ENCODE measurements around the gene ELOVL7. TPM values are rescaled to one million over a fixed set of nuclear protein-coding genes. Genes with fewer than 3 reads are reported as not detected.

The ELOVL7 gene
- total RNA-seq, 1 experiment from 2014 or later, result 20.0 TPM

GRCh38 chr5:60851626-60852025 is 7.6 kb upstream of the ELOVL7 start:
- ChIA-PET CTCF (no interaction called here), RAD21 (ENCODE audit: low non-redundant PET in 1 of 2, low total read pairs in 2 of 2, uncharacterized antibody in 2 of 2, unreplicated experiment in 2 of 2) (no interaction called here), POLR2A (no interaction called here)
- DNase-seq (ENCODE audit: low read depth, low spot score) (no peak), ATAC-seq (no peak)
- Histone ChIP-seq H4K20me1 (ENCODE audit: insufficient read depth) (no peaks in the 10 kb centered on the region), H2AFZ (ENCODE audit: low read depth, low read length, poor library complexity, severe bottlenecking) (no peak overlapping the region), H3K4me2 (ENCODE audit: low read length) (no peak overlapping the region), H3K36me3 (ENCODE audit: control insufficient read depth in 1 of 2, insufficient read depth in 2 of 2, low read length in 2 of 2) (no peaks in the 10 kb centered on the region), H3K4me1 (ENCODE audit: control insufficient read depth in 1 of 2, insufficient read depth in 2 of 2, low read length in 2 of 2) (no peaks in the 10 kb centered on the region), H3K4me3 (replicated peaks in 1 of 2; ENCODE audit: low read depth in 1 of 2, low read length in 2 of 2) (no peak overlapping the region), H3K27ac (ENCODE audit: low read depth, low read length) (no peak overlapping the region), H3K9me2 (ENCODE audit: insufficient read depth) (no peaks in the 10 kb centered on the region; the same call in 1 of the 2 replicates), H3K9me3 (ENCODE audit: control insufficient read depth in 1 of 2, insufficient read depth in 1 of 2, low read depth in 1 of 2, low read length in 2 of 2) (no peaks in the 10 kb centered on the region), H3K79me2 (ENCODE audit: insufficient read depth, low read length) (no peaks in the 10 kb centered on the region), H3K9ac (ENCODE audit: low read length) (no peak overlapping the region), H3K27me3 (ENCODE audit: insufficient read depth, low read length) (no peaks in the 10 kb centered on the region)
- BruUV-seq (replicated peaks), result no TSS peak
- intact Hi-C loops (cut with micrococcal nuclease), result no loop called here
- TF ChIP-seq RAD21 (IDR thresholded peaks at IDR 0.05; ENCODE audit: low read depth), result no peak
- TF ChIP-seq JUND (IDR thresholded peaks at IDR 0.05), result no peak
- TF ChIP-seq YY1 (IDR thresholded peaks at IDR 0.05; ENCODE audit: extremely low read depth, insufficient replicate concordance, low read depth, low read length), result no peak
- no peak for TF ChIP-seq ZNF274 (IDR thresholded peaks at IDR 0.05; ENCODE audit: low read depth, low read length)
- no peak for TF ChIP-seq EZH2phosphoT487 (IDR thresholded peaks at IDR 0.05; ENCODE audit: borderline replicate concordance)
- no peak for TF ChIP-seq ZFX (IDR thresholded peaks at IDR 0.05)
- no peak for TF ChIP-seq ZBTB33 (IDR thresholded peaks at IDR 0.05; ENCODE audit: extremely low read depth, insufficient replicate concordance, low read length)
- no peak for TF ChIP-seq MAX (IDR thresholded peaks at IDR 0.05)

- Histone ChIP-seq H2AFZ (ENCODE audit: low read depth, low read length, poor library complexity, severe bottlenecking) (no peak overlapping the region), H3K4me2 (ENCODE audit: low read length) (no peak overlapping the region), H3K27me3 (ENCODE audit: insufficient read depth, low read length) (no peaks in the 10 kb centered on the region), H3K9me3 (ENCODE audit: control insufficient read depth in 1 of 2, insufficient read depth in 1 of 2, low read depth in 1 of 2, low read length in 2 of 2) (no peaks in the 10 kb centered on the region), H3K79me2 (ENCODE audit: insufficient read depth, low read length) (peaks cover 20% of the 10 kb centered on the region; the same call in 1 of the 2 replicates), H3K9me2 (ENCODE audit: insufficient read depth) (no peaks in the 10 kb centered on the region), H4K20me1 (ENCODE audit: insufficient read depth) (no peaks in the 10 kb centered on the region), H3K36me3 (ENCODE audit: control insufficient read depth in 1 of 2, insufficient read depth in 2 of 2, low read length in 2 of 2) (no peaks in the 10 kb centered on the region), H3K4me3 (replicated peaks in 1 of 2; ENCODE audit: low read depth in 1 of 2, low read length in 2 of 2) (no peak overlapping the region), H3K4me1 (ENCODE audit: control insufficient read depth in 1 of 2, insufficient read depth in 2 of 2, low read length in 2 of 2) (peaks cover 0 to 12% of the 10 kb centered on the region in 2 experiments; a peak in 3 of 4 replicates), H3K27ac (ENCODE audit: low read depth, low read length) (no peak overlapping the region), H3K9ac (ENCODE audit: low read length) (no peak overlapping the region)
- intact Hi-C loops (cut with micrococcal nuclease), result no loop called here
- no TSS peak for BruUV-seq (replicated peaks)
- no peak for DNase-seq (ENCODE audit: low read depth, low spot score)
- ChIA-PET CTCF (no interaction called here), POLR2A (no interaction called here), RAD21 (ENCODE audit: low non-redundant PET in 1 of 2, low total read pairs in 2 of 2, uncharacterized antibody in 2 of 2, unreplicated experiment in 2 of 2) (no interaction called here)
- TF ChIP-seq, protein P1, sequence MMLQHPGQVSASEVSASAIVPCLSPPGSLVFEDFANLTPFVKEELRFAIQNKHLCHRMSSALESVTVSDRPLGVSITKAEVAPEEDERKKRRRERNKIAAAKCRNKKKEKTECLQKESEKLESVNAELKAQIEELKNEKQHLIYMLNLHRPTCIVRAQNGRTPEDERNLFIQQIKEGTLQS (IDR thresholded peaks at IDR 0.05), result no peak
- TF ChIP-seq EGR1 (IDR thresholded peaks at IDR 0.05; ENCODE audit: low read depth) (no peak), CBX3 (IDR thresholded peaks at IDR 0.05; ENCODE audit: low read depth) (no peak), ZFX (IDR thresholded peaks at IDR 0.05) (no peak), REST (IDR thresholded peaks at IDR 0.05; ENCODE audit: low read depth) (no peak), CEBPB (IDR thresholded peaks at IDR 0.05; ENCODE audit: low read depth) (no peak), TCF7L2 (IDR thresholded peaks at IDR 0.05; ENCODE audit: borderline replicate concordance, extremely low read depth, insufficient read depth, insufficient read length) (no peak), SP1 (IDR thresholded peaks at IDR 0.05; ENCODE audit: low read depth) (no peak), RAD21 (IDR thresholded peaks at IDR 0.05; ENCODE audit: low read depth) (no peak), SIN3A (IDR thresholded peaks at IDR 0.05; ENCODE audit: low read depth) (no peak)
- no peak for ATAC-seq
These were observed 2.2 kb upstream of the ELOVL7 start for GRCh38 chr5:60846298-60846697.
